HG03571 (cell line): Measurements from ENCODE around the gene GPBP1L1.
"Not testable (repeated sequence)": the region's sequence is repeated elsewhere in the genome, so short reads cannot be mapped to it uniquely, and the experiment has no call there.

ENCODE experiments used
- ATAC-seq: cut with Tn5 transposase; IDR thresholded peaks from one replicate; pipeline ENCODE4 v1.9.1; 2021; ENCODE audit not compliant: unreplicated experiment

GPBP1L1 gene

DNA sequence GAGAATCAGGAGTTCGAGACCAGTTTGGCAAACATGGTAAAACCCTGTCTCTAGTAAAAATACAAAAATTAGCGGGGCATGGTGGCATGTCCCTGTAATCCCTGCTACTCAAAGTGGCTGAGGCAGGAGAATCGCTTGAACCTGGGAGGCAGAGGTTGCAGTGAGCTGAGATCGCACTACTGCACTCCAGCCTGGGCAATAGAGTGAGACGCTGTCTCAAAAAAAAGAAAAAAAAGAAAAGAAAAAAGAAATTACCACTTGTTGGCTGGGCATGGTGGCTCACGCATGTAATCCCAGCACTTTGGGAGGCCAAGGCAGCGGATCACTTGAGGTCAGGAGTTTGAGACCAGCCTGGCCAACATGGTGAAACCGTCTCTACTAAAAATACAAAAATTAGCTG, 89.6 kb downstream of the GPBP1L1 start:
- ATAC-seq = not testable (repeated sequence)

DNA sequence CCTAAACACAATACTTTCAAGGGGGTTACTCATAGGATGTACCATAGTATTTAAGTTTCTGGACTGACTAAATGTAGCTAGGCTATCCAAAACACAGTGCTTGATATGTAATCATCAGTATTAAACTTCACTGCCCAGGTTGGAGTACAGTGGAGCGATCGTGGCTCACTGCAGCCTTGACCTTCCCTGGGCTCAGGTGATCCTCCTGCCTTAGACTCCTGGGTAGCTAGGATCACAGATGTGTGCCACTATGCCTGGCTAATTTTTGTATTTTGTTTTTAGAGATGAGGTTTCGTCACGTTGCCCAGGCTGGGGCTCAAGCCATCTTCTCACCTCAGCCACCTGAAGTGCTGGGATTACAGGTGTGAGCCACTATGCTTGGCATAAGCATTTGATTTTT, 91.9 kb downstream of the GPBP1L1 start:
- no peak for ATAC-seq

DNA sequence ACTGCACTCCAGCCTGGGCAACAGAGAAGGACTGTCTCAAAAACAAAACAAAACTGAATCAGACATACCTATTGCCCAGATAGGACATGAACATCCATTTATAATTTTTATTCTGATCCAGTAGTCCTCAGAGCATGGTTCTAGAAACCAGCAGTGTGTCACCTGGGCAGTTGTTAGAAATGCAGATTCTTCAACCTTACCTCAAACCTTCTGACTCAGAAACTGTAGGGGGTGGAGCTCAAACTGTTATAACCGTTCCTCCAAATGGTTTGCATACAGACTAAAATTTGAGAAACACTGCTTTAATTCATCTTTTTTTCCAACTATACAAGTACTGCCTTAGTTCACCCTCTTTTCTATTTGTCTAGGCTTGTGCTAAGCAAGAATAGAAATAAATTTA, 96.5 kb downstream of the GPBP1L1 start:
- no peak for ATAC-seq

DNA sequence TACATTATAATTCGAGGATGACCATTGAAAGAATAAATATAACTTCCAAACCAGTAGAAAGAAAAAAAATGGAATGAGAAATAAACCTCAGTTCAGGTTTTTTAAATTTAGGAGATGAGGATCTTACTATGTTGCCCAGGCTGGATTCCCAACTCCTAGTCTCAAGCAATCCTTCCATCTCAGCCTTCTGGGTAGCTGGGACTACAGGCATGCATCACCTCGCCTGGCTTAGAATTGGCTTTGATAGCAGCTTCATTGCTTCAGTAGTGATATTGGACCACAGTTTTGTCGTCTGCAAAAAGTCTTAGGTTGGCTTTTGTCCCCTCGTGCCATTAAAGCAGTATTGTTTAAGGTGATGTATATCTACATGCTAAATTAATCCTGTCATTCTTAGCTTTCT, 99.6 kb downstream of the GPBP1L1 start:
- no peak for ATAC-seq

DNA sequence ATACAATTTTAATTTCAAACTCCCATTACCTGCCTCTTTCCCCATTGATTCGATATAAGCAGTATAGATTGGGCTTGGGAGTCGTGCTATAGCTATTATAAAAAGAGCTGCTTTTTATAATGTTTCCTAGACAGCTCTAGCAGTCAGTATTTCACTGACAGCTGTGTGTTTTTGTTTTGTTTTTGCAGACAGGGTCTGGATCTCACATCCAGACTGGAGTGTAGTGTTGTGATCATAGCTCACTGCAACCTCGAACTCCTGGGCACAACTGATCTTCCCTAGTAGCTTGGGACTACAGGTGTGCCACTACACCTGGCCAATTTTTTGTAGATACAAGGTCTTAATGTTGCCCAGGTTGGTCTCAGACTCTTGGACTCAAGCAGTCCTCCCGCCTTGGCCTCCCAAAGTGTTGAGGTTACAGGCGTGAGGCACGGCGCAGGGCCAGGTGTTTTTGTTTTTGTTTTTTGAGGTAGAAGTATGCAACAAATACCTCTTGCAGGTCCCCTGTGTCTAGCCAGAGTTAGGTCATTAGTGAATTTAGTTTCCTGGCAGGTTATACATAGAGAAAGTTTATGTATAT, 100.7 kb downstream of the GPBP1L1 start:
- ATAC-seq = no peak

DNA sequence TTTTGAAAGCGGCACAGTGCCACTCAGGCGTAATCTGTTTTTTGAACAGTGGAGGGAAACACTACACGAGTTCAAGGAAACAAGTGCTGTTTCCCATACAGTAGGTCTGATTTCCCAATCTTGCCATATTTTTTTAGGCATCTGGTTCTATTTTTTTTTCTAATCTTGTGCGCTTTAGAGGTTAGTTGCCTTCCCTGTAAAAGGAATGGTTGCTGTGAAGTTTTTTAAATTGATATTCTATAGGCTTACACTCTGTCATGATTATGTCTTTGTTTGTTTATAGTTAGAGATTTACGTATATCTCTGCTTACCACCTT, 101.3 kb downstream of the GPBP1L1 start:
- ATAC-seq = no peak

DNA sequence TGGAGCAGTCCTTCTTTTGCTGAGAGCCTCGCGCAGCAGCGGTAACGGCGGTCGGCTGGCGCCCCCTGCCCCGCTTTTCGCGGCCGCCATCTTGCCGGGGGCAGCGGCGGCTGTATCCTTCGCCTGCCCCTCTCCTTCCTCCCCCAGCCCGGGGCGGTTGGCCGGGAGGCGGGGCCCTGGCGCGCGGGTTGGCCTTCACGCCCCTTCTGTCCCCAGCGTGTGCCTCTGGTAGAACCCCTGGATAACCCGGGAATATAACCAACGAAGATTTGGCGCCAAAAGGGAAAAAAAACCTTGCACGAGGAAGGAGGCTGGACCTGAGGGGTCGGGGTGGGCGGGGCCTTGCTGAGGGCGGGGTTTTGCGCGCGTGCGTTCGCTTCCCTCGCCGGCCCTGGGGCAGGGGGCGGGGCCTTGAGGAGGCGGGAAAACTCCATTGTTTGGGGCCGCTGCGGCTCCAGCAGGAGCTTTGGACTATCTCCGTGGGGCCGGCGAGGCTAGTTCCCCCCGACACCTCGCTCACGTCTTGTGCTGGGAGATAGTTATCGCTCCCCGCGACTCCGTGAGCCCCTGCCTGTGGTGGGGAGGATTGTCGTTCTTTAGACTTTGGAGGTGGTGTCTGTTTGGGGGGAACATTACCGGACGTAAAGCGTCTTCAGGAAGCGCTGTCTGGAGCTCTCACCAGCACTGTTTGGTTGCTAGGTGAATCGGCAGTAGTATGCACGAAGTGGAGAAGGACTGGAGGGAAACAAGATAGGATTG, 101.8 kb downstream of the GPBP1L1 start:
- no peak for ATAC-seq

DNA sequence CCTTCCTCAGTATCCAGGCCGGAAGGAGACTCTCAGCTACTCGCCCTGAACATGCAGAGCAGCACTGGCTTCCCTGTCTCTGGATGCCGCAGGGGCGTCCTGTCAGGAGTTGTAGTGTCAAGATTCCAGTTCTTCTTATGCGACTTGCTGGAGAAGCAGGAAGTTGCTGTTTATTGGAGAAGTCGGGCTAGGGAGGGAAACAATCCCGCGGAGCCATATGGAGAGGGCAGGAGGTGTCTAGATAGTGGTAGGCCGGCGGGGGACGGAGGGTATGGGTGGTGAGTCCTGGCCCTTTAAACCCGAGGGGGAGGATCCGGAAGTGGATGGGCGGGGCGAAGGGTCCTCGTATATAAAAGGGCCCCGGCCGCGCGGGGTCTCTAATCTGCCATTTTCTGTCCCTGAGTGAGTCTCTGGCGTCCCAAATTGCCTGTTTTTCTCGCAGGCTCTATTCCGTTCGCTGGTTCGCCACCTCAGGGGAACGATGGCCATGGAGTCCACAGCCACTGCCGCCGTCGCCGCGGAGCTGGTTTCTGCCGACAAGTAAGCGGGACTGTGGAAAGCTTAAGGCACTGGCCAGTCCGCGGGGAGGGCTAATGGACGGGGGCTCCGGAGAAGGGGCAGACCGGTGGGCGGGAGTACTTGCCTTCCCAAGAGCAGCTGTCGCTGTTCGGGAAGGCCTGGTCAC, 102.5 kb downstream of the GPBP1L1 start, which contains the start of gene NASP:
Gene NASP (plus strand): TSS at position 376 of the 685 bp plus-strand sequence. CDS start 106 bp downstream, at position 482.
- ATAC-seq = peak; percentile 42

DNA sequence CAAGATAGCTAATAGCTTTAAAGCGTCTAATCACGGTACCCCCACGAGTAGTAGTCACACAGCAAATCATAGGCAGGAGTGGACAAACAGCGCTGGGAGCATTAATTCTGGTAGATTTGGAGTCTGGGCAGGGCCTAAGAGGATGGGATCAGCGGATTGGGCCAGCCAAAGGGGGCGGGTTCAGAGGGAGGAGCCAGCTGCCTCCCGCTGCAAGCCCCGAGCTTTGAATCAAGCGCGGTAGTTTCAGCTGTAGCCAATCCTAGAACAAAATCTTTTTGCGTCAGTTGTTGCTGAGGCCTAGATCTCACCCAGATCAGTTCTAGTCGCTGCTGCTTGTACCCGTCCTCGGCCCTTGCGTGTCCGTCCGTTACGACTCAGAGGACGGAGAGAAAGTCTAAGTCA, 103.1 kb downstream of the GPBP1L1 start:
- peak; percentile 68 for ATAC-seq
